H9 (cell line): Measurements from ENCODE around the gene MOCS3. TPM values are rescaled to one million over a fixed set of nuclear protein-coding genes. Genes with fewer than 3 reads are reported as not detected.
A peak's percentile ranks its signal among the peaks of the same experiment; 100 is the strongest.

Source experiments
- DNase-seq: peaks from one replicate; pipeline ENCODE4 v3.0.0-alpha.2; 2017
- H2AFZ ChIP-seq: one replicate; pipeline ENCODE4 v1.6.1; 2013; ENCODE audit warnings: mild to moderate bottlenecking, low read length, control low read depth, moderate library complexity
- H2AK5ac ChIP-seq: 2 replicates; pipeline ENCODE4 v1.6.1; 2013; ENCODE audit warnings: low read length, control low read depth, mixed read lengths; ENCODE audit not compliant: insufficient read length
- H2BK120ac ChIP-seq: one replicate; pipeline ENCODE4 v1.6.1; 2013; ENCODE audit warnings: low read depth, mild to moderate bottlenecking, low read length, control low read depth, inconsistent platforms; ENCODE audit not compliant: poor library complexity, severe bottlenecking
- H2BK12ac ChIP-seq: 2 replicates; pipeline ENCODE4 v1.6.1; 2013; ENCODE audit warnings: low read length, control low read depth, mixed read lengths, low read depth; ENCODE audit not compliant: insufficient read length
- H2BK15ac ChIP-seq: 2 replicates; pipeline ENCODE4 v1.6.1; 2013; ENCODE audit warnings: low read depth, low read length, control low read depth
- H2BK20ac ChIP-seq: one replicate; pipeline ENCODE4 v1.6.1; 2013; ENCODE audit warnings: low read depth, mild to moderate bottlenecking, low read length, control low read depth, inconsistent platforms; ENCODE audit not compliant: poor library complexity, severe bottlenecking
- H2BK5ac ChIP-seq: 2 replicates; pipeline ENCODE4 v1.6.1; 2013; ENCODE audit warnings: low read length, control low read depth, mixed read lengths; ENCODE audit not compliant: insufficient read length
- H3K14ac ChIP-seq: 2 replicates; pipeline ENCODE4 v1.6.1; 2013; ENCODE audit warnings: low read length, control low read depth; ENCODE audit not compliant: insufficient read depth
- H3K18ac ChIP-seq: 2 replicates; pipeline ENCODE4 v1.6.1; 2013; ENCODE audit warnings: low read depth, mild to moderate bottlenecking, mixed read lengths, low read length, control low read depth; ENCODE audit not compliant: insufficient read length
- H3K23ac ChIP-seq: 2 replicates; pipeline ENCODE4 v1.6.1; 2013; ENCODE audit warnings: low read length, control low read depth, mixed read lengths, low read depth; ENCODE audit not compliant: insufficient read length
- H3K23me2 ChIP-seq: 2 replicates; pipeline ENCODE4 v1.6.1; 2013; ENCODE audit warnings: low read depth, mild to moderate bottlenecking, mixed read lengths, low read length, control low read depth; ENCODE audit not compliant: insufficient read length, poor library complexity, severe bottlenecking
- H3K27ac ChIP-seq: 2 replicates; pipeline ENCODE4 v1.5.1; 2013; ENCODE audit warnings: low read length, control low read depth, mixed read lengths, low read depth; ENCODE audit not compliant: insufficient read length
- H3K27me3 ChIP-seq: 2 replicates; pipeline ENCODE4 v1.6.1; 2013; ENCODE audit warnings: low read length, control low read depth, inconsistent platforms; ENCODE audit not compliant: insufficient read depth
- H3K4ac ChIP-seq: 2 replicates; pipeline ENCODE4 v1.6.1; 2013; ENCODE audit warnings: low read depth, mild to moderate bottlenecking, control low read depth, inconsistent platforms, low read length, moderate library complexity
- H3K4me1 ChIP-seq: 2 replicates; pipeline ENCODE4 v1.6.1; 2013; ENCODE audit warnings: low read length, control low read depth, inconsistent platforms; ENCODE audit not compliant: insufficient read depth
- H3K4me2 ChIP-seq: 2 replicates; pipeline ENCODE4 v1.6.1; 2013; ENCODE audit warnings: low read length, control low read depth, mixed read lengths; ENCODE audit not compliant: insufficient read length, insufficient read depth
- H3K56ac ChIP-seq: 2 replicates; pipeline ENCODE4 v1.6.1; 2013; ENCODE audit warnings: low read depth, mild to moderate bottlenecking, mixed read lengths, low read length, control low read depth; ENCODE audit not compliant: insufficient read length
- H3K79me1 ChIP-seq: 2 replicates; pipeline ENCODE4 v1.6.1; 2013; ENCODE audit warnings: low read depth, mild to moderate bottlenecking, moderate library complexity, low read length, control low read depth, inconsistent platforms; ENCODE audit not compliant: insufficient read depth, poor library complexity, severe bottlenecking
- H3K79me2 ChIP-seq: 2 replicates; pipeline ENCODE4 v1.6.1; 2013; ENCODE audit warnings: low read length, control low read depth, inconsistent platforms; ENCODE audit not compliant: insufficient read depth
- H3K9ac ChIP-seq: 2 replicates; pipeline ENCODE4 v1.6.1; 2013; ENCODE audit warnings: low read length, control low read depth, mixed read lengths; ENCODE audit not compliant: insufficient read length; ENCODE audit errors: extremely low read depth
- H3K9me3 ChIP-seq: one replicate; pipeline ENCODE4 v1.6.1; 2013; ENCODE audit warnings: low read depth, low read length, inconsistent platforms; ENCODE audit not compliant: control insufficient read depth
- H3T11ph ChIP-seq: one replicate; pipeline ENCODE4 v1.6.1; 2013; ENCODE audit warnings: mild to moderate bottlenecking, low read length, control low read depth, inconsistent platforms
- H4K20me1 ChIP-seq: one replicate; pipeline ENCODE4 v1.6.1; 2013; ENCODE audit not compliant: control insufficient read depth, insufficient read length, insufficient read depth
- H4K5ac ChIP-seq: 2 replicates; pipeline ENCODE4 v1.6.1; 2013; ENCODE audit warnings: low read depth, mild to moderate bottlenecking, mixed read lengths, low read length, control low read depth; ENCODE audit not compliant: insufficient read length
- H4K8ac ChIP-seq: replicated peaks from 2 replicates; pipeline ENCODE4 v1.6.1; 2013; ENCODE audit warnings: low read length, control low read depth, mixed read lengths, low read depth; ENCODE audit not compliant: insufficient read length
- H4K91ac ChIP-seq: 2 replicates; pipeline ENCODE4 v1.6.1; 2013; ENCODE audit warnings: low read depth, mild to moderate bottlenecking, moderate library complexity, mixed read lengths, low read length, control low read depth; ENCODE audit not compliant: insufficient read length
- H3K27ac Mint-ChIP-seq, 3 experiments: 2 replicates in 2 of 3; 3 replicates in 1 of 3; pipeline ENCODE4 v1.8.0; 2020 to 2021; ENCODE audit warnings: mixed read lengths in 3 of 3, mild to moderate bottlenecking in 1 of 3, moderate library complexity in 1 of 3
- H3K27me3 Mint-ChIP-seq: 2 replicates; pipeline ENCODE4 v1.8.0; 2021; ENCODE audit warnings: low read depth, mild to moderate bottlenecking, moderate library complexity, mixed read lengths
- H3K36me3 Mint-ChIP-seq, 3 experiments: 2 replicates in 2 of 3; 3 replicates in 1 of 3; pipeline ENCODE4 v1.8.0; 2020 to 2021; ENCODE audit warnings: low read depth in 3 of 3, mixed read lengths in 3 of 3; ENCODE audit not compliant: insufficient read depth in 1 of 3
- H3K4me1 Mint-ChIP-seq, 2 experiments: 2 replicates each; pipeline ENCODE4 v1.8.0; 2020; ENCODE audit warnings: mixed read lengths in 2 of 2
- H3K4me3 Mint-ChIP-seq, 2 experiments: 2 replicates in 1 of 2; 3 replicates in 1 of 2; pipeline ENCODE4 v1.8.0; 2020 to 2021; ENCODE audit warnings: mild to moderate bottlenecking in 2 of 2, mixed read lengths in 2 of 2, moderate library complexity in 1 of 2
- H3K9me3 Mint-ChIP-seq, 2 experiments: 2 replicates in 1 of 2; 3 replicates in 1 of 2; pipeline ENCODE4 v1.8.0; 2020; ENCODE audit warnings: mild to moderate bottlenecking in 2 of 2, mixed read lengths in 2 of 2, moderate library complexity in 1 of 2
- WGBS: extraction: QIAGEN DNeasy Blood & Tissue Kit; methylation state at CpG from one replicate; pipeline ENCODE4 v1.1.7; 2013; ENCODE audit warnings: missing lambda C conversion rate, low lambda C conversion rate, mixed read lengths; ENCODE audit not compliant: insufficient read length; ENCODE audit errors: extremely low coverage; 5-methylcytosine and 5-hydroxymethylcytosine counted together
- total RNA-seq: library from RNA; stranded (reverse); gene quantifications from 2 replicates; pipeline ENCODE4 v1.2.1, GENCODE V29; 2021
- TF ChIP-seq, protein P1 (sequence below): fragments of 200-600 bp; sonication (generic); conservative IDR thresholded peaks from 3 replicates; pipeline ENCODE4 v1.8.0; 2021; ENCODE audit warnings: antibody characterized with exemption, mild to moderate bottlenecking

Gene MOCS3
- total RNA-seq, 1 experiment from 2014 or later: 9.0 TPM

GRCh38 chr20:51010043-51010365 is 51.4 kb downstream of the MOCS3 start:
- Histone ChIP-seq H3T11ph (no peak overlapping the region), H2AFZ (no peak overlapping the region), H4K8ac (no peak overlapping the region), H2BK5ac (no peak overlapping the region), H3K23me2 (no peaks in the 10 kb centered on the region), H3K18ac (no peak overlapping the region), H3K4ac (no peak overlapping the region), H3K14ac (no peak overlapping the region), H3K27ac (no peak overlapping the region), H3K79me2 (no peaks in the 10 kb centered on the region), H3K56ac (no peak overlapping the region), H3K9me3 (no peaks in the 10 kb centered on the region), H4K20me1 (no peaks in the 10 kb centered on the region), H4K5ac (no peak overlapping the region), H3K23ac (no peak overlapping the region), H2BK15ac (no peak overlapping the region), H4K91ac (no peak overlapping the region), H2AK5ac (no peak overlapping the region), H2BK20ac (no peak overlapping the region), H3K4me1 (peaks cover 4% of the 10 kb centered on the region; the same call in 1 of the 2 replicates), H3K79me1 (no peaks in the 10 kb centered on the region), H3K4me2 (no peak overlapping the region), H2BK12ac (no peak overlapping the region), H3K9ac (no peak overlapping the region), H2BK120ac (no peak overlapping the region), H3K27me3 (no peaks in the 10 kb centered on the region)
- H3K4me3 Mint-ChIP-seq: no peak overlapping the region
- H3K36me3 Mint-ChIP-seq: peaks cover 13 to 14% (median 14%) of the 10 kb centered on the region in 3 experiments; a peak in 6 of 7 replicates
- TF ChIP-seq, protein P1, sequence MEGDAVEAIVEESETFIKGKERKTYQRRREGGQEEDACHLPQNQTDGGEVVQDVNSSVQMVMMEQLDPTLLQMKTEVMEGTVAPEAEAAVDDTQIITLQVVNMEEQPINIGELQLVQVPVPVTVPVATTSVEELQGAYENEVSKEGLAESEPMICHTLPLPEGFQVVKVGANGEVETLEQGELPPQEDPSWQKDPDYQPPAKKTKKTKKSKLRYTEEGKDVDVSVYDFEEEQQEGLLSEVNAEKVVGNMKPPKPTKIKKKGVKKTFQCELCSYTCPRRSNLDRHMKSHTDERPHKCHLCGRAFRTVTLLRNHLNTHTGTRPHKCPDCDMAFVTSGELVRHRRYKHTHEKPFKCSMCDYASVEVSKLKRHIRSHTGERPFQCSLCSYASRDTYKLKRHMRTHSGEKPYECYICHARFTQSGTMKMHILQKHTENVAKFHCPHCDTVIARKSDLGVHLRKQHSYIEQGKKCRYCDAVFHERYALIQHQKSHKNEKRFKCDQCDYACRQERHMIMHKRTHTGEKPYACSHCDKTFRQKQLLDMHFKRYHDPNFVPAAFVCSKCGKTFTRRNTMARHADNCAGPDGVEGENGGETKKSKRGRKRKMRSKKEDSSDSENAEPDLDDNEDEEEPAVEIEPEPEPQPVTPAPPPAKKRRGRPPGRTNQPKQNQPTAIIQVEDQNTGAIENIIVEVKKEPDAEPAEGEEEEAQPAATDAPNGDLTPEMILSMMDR: no peak
- no CpG with 5 or more reads among the region's 33 CpGs for WGBS
- H3K4me1 Mint-ChIP-seq: peaks cover 15% of the 10 kb centered on the region in 2 experiments
- peak overlapping the region in 1 of 3 experiments; percentile 46; a peak in 2 of 7 replicates for H3K27ac Mint-ChIP-seq
- H3K27me3 Mint-ChIP-seq: no peaks in the 10 kb centered on the region
- H3K9me3 Mint-ChIP-seq: no peaks in the 10 kb centered on the region; a peak in 1 of 5 replicates
- no peak for DNase-seq
